Transverse colon (tissue), 4 donors: ENCODE measurements around the gene ZNF362.

Source experiments
- EP300 ChIP-seq: sonication (generic); formaldehyde crosslinking; IDR thresholded peaks from one replicate; pipeline ENCODE4 v1.6.1; 2017; ENCODE audit warnings: antibody characterized with exemption, low read depth
- POLR2A ChIP-seq: fragments of 450-650 bp; IDR thresholded peaks from one replicate; pipeline ENCODE4 v1.6.1; 2016; ENCODE audit warnings: antibody characterized with exemption, mild to moderate bottlenecking, moderate library complexity
- POLR2AphosphoS5 ChIP-seq, 3 donors: sonication (generic); formaldehyde crosslinking; IDR thresholded peaks; one replicate each; pipeline ENCODE4 v1.6.1; 2016; ENCODE audit warnings: antibody characterized with exemption in 3 of 3
- TF ChIP-seq, protein P1 (sequence below), 5 experiments: fragments of 200-600 bp in 3 of 5; fragments of 450-650 bp in 2 of 5; sonication (generic) in 3 of 5; IDR thresholded peaks; 1 replicate in 2 of 5; 2 replicates in 3 of 5; pipeline ENCODE4 v1.5.1; 2016 to 2017; ENCODE audit warnings: antibody characterized with exemption in 5 of 5, inconsistent platforms in 3 of 5, mild to moderate bottlenecking in 2 of 5, moderate library complexity in 1 of 5

DNA sequence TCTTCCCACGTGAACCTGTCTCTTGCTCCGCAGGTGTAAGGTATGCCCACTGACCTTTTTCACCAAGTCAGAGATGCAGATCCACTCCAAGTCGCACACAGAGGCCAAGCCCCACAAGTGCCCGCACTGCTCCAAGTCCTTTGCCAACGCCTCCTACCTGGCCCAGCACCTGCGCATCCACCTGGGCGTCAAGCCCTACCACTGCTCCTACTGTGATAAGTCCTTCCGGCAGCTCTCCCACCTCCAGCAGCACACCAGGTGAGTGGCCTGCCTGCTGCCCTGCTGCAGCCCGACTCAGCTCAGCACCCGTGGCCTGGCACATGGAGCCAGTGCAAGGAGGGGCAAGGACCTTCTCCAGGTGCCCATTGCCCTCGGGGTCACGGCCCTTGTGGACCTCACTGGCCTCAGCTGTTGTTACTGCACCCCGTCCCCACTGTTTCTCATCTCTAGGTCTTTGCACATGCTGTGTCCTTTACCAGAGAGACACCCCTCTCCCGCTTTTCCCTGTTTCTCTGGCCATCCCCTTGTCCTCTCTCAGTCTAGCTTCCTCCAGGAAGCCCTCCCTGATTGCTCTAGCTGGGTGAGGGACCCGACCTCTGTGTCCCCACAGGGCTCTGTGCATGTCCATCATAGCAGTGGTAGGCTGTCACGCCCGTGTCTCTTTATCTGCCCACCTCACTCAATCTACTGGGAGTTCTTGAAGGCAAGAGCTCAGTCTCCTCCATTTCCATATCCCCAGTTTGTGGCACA is 25.4 kb downstream of the ZNF362 start:
- TF ChIP-seq POLR2A (no peak), POLR2AphosphoS5 (IDR thresholded peaks at IDR 0.05) (no peak), EP300 (no peak)
- TF ChIP-seq, protein P1, sequence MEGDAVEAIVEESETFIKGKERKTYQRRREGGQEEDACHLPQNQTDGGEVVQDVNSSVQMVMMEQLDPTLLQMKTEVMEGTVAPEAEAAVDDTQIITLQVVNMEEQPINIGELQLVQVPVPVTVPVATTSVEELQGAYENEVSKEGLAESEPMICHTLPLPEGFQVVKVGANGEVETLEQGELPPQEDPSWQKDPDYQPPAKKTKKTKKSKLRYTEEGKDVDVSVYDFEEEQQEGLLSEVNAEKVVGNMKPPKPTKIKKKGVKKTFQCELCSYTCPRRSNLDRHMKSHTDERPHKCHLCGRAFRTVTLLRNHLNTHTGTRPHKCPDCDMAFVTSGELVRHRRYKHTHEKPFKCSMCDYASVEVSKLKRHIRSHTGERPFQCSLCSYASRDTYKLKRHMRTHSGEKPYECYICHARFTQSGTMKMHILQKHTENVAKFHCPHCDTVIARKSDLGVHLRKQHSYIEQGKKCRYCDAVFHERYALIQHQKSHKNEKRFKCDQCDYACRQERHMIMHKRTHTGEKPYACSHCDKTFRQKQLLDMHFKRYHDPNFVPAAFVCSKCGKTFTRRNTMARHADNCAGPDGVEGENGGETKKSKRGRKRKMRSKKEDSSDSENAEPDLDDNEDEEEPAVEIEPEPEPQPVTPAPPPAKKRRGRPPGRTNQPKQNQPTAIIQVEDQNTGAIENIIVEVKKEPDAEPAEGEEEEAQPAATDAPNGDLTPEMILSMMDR (IDR thresholded peaks at IDR 0.05) = no peak
